ENCODE results near the gene ELMO1. TPM values are rescaled to one million over a fixed set of nuclear protein-coding genes. Genes with fewer than 3 reads are reported as not detected.
A peak's percentile ranks its signal among the peaks of the same experiment; 100 is the strongest.

ELMO1 gene
- total RNA-seq, 4 donors from 2014 or later = 24.6 to 120 (median 71.9) TPM

DNA sequence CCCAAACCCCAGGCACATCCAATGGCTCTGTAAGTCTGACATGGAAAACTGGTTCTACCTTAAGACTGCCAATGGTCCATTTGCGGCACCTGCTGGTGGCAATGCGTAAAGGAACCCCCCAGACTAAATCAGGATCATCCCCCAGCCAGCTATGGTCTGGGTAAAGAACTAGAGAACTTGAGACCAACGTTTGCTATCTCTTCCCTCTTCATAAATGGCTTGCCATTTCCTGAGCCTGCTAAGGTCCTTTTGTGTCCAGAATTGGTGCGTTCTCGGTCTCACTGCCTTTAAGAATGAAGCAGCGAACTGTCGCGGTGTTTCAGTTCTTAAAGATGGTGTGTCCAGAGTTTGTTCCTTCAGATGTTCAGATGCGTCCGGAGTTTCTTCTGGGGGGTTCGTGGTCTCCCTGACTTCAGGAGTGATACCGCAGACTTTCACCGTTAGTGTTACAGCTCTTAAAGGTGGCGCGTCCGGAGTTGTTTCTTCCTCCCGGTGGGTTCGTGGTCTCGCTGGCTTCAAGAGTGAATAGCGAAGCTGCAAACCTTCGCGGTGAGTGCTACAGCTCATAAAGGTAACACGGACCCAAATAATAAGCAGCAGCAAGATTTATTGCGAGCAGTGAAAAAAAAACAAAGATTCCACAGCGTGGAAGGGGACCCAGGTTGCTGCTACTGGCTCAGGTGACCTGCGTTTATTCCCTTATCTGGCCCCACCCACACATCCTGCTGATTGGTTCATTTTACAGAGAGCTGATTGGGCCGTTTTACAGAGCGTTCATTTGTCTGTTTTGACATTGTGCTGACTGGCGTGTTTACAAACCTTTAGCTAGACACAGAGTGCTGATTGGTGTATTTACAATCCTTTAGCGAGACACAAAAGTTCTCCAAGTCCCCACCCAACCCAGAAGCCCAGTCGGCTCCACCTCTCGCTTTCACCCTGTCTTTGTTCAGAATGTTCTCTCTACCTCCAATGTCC is 95.4 kb downstream of the ELMO1 start:
- no peak for TF ChIP-seq EP300 (IDR thresholded peaks at IDR 0.05; ENCODE audit: low read depth)
- TF ChIP-seq, protein P1, sequence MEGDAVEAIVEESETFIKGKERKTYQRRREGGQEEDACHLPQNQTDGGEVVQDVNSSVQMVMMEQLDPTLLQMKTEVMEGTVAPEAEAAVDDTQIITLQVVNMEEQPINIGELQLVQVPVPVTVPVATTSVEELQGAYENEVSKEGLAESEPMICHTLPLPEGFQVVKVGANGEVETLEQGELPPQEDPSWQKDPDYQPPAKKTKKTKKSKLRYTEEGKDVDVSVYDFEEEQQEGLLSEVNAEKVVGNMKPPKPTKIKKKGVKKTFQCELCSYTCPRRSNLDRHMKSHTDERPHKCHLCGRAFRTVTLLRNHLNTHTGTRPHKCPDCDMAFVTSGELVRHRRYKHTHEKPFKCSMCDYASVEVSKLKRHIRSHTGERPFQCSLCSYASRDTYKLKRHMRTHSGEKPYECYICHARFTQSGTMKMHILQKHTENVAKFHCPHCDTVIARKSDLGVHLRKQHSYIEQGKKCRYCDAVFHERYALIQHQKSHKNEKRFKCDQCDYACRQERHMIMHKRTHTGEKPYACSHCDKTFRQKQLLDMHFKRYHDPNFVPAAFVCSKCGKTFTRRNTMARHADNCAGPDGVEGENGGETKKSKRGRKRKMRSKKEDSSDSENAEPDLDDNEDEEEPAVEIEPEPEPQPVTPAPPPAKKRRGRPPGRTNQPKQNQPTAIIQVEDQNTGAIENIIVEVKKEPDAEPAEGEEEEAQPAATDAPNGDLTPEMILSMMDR (IDR thresholded peaks at IDR 0.05) = peak; percentile 20 to 34 (median 21)
- intact Hi-C loops (cut with DNase I; ENCODE audit: low total_unique reads) (no loop called here), in situ Hi-C loops (cut with MboI; ENCODE audit: low pct_ligation_motif_present in 1 of 4, low pct_unique_long_range_greater_than_20kb in 1 of 4, low sequenced_read_pairs in 3 of 4) (no loop called here)
- Histone ChIP-seq H3K27me3 (no peaks in the 10 kb centered on the region), H3K27ac (peak overlapping the region; percentile 51 to 70 (median 67)), H3K4me1 (peaks cover 0 to 25% (median 4%) of the 10 kb centered on the region in 4 donors), H3K9me3 (no peaks in the 10 kb centered on the region), H3K4me3 (peak overlapping the region in 2 of 4 donors; percentile 9 to 38), H3K36me3 (no peaks in the 10 kb centered on the region)
- DNase-seq = peak; percentile 41
- 78 to 82% methylated on average over 23 to 32 of the region's 32 CpGs for WGBS, 2 donors (ENCODE audit: low coverage in 1 of 2)

DNA sequence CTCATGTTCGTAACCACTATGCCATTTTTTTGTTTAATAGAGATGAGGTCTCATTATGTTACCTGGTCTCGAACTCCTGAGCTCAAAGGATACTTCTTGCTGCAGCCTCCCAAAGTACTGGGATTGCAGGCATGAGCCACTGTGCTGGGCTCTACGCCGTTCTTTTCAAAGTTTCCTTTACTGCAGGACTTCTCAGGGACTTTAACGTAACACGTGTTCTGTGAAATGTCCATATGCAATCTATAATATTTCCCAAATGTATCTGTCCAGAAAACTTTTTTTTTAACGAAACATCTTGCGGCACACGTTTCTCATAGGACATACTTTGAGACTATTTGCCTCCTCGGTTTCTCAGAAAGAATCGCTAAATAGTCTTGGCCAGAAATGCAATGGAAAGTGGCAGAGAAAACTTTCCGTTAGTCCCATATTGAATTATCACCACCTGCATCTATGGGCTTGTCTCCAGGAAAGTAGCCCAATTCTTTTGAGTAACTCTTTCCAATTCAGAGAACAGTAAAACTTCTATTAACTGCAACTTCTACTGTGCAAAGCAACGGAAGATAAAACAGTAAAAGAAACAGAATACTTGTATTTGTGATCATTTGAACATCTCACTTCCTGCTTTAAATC is 96.3 kb downstream of the ELMO1 start:
- Histone ChIP-seq H3K27me3 (no peaks in the 10 kb centered on the region), H3K9me3 (no peaks in the 10 kb centered on the region), H3K4me3 (no peak overlapping the region), H3K4me1 (peaks cover 0 to 25% (median 4%) of the 10 kb centered on the region in 4 donors), H3K36me3 (no peaks in the 10 kb centered on the region), H3K27ac (no peak overlapping the region)
- TF ChIP-seq, protein P1 (IDR thresholded peaks at IDR 0.05) = no peak
- in situ Hi-C loops (cut with MboI; ENCODE audit: low pct_ligation_motif_present in 1 of 4, low pct_unique_long_range_greater_than_20kb in 1 of 4, low sequenced_read_pairs in 3 of 4) = no loop called here
- WGBS, 2 donors (ENCODE audit: low coverage in 1 of 2) = 79 to 86% methylated on average over 10 to 13 of the region's 13 CpGs
- no peak for DNase-seq
- intact Hi-C loops (cut with DNase I; ENCODE audit: low total_unique reads) = no loop called here

DNA sequence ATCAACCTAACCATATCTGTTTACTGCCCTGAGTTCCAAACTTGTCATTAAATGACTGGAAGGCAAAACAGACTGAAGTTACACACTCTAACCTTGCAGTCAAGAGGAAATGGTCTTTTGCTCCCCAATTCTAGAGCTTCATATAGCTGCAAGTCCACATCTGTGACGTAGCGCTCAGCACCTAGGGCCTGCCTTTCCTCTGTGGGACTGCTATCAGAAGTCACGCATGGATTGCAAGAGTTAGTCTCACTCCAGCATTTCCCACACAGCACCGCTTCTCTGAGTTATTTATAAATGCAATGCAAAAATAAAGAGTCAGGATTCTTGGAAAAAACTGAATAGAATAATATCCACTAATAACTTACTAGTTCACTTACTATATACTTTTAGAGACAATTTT is 96.9 kb downstream of the ELMO1 start:
- in situ Hi-C loops (cut with MboI; ENCODE audit: low pct_ligation_motif_present in 1 of 4, low pct_unique_long_range_greater_than_20kb in 1 of 4, low sequenced_read_pairs in 3 of 4) = no loop called here
- H3K36me3 ChIP-seq = no peaks in the 10 kb centered on the region
- intact Hi-C loops (cut with DNase I; ENCODE audit: low total_unique reads) = no loop called here
- 88% methylated on average over 4 of the region's 4 CpGs; no CpG with 5 or more reads in 1 of the 2 donors for WGBS, 2 donors (ENCODE audit: low coverage in 1 of 2)
- H3K4me1 ChIP-seq = peaks cover 0 to 25% (median 4%) of the 10 kb centered on the region in 4 donors
- no peaks in the 10 kb centered on the region for H3K27me3 ChIP-seq
- H3K9me3 ChIP-seq = no peaks in the 10 kb centered on the region
- no peak overlapping the region for H3K27ac ChIP-seq
- no peak for TF ChIP-seq EP300 (IDR thresholded peaks at IDR 0.05; ENCODE audit: low read depth)
- TF ChIP-seq, protein P1 (IDR thresholded peaks at IDR 0.05) = no peak
- DNase-seq = no peak
- no peak overlapping the region for H3K4me3 ChIP-seq

DNA sequence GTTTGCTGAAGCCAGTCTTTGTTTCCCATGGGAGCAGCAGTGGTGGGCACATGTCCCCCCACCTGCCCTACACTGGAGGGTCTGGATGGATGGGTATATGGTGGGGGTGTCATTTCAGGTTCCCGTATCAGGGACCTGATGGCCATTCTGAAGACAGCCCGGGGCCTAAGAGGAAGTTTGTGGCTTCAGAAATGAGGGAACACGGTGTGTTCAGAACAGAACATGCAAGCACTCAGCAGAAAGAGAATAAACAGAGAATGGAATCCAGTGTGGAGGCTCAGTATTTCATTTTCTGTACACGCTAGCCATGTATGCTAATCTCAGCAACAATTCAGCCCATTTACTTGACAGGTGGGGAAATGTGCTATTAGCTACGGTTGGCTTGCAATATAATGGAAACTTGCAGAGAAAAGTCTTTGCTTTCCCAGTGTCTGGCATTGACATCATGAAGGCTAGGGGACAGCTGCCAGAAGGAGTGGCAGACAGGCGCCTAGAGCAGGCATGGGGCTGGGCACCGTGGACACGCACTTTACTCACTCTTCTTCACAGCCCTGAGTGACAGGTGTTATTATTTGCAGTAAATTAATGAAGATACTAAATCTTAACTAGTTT is 98.6 kb downstream of the ELMO1 start:
- TF ChIP-seq POLR2AphosphoS5 (IDR thresholded peaks at IDR 0.05) = no peak
- TF ChIP-seq, protein P1 (IDR thresholded peaks at IDR 0.05) = no peak
- no peak for DNase-seq
- Histone ChIP-seq H3K27me3 (no peaks in the 10 kb centered on the region), H3K27ac (peak overlapping the region in 1 of 4 donors; percentile 58), H3K9me3 (no peaks in the 10 kb centered on the region), H3K36me3 (no peaks in the 10 kb centered on the region), H3K4me3 (no peak overlapping the region), H3K4me1 (peaks cover 0 to 19% (median 4%) of the 10 kb centered on the region in 4 donors)
- 53 to 90% methylated on average over 3 to 8 of the region's 8 CpGs for WGBS, 2 donors (ENCODE audit: low coverage in 1 of 2)
- in situ Hi-C loops (cut with MboI; ENCODE audit: low pct_ligation_motif_present in 1 of 4, low pct_unique_long_range_greater_than_20kb in 1 of 4, low sequenced_read_pairs in 3 of 4) (no loop called here), intact Hi-C loops (cut with DNase I; ENCODE audit: low total_unique reads) (no loop called here)

Data from transverse colon (tissue), 4 donors.